ENCODE data around the gene PDGFD.

DNA sequence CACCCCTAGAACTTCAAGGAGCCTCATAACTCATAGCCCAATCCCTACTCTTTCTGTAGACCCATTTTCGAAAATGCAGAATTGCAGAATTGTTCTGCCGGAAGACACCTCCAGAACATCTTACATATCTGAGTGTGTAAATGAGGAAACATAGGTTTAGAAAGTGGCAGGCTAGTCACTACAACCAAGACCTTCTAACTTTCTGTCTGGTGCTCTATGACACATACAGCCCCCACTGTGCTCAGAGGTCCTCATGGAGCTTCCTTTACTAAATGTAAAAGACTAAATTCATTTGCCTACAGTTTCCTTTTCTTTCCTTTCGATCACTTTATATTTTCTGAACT, 259.7 kb downstream of the PDGFD start:
- TF ChIP-seq, protein P1, sequence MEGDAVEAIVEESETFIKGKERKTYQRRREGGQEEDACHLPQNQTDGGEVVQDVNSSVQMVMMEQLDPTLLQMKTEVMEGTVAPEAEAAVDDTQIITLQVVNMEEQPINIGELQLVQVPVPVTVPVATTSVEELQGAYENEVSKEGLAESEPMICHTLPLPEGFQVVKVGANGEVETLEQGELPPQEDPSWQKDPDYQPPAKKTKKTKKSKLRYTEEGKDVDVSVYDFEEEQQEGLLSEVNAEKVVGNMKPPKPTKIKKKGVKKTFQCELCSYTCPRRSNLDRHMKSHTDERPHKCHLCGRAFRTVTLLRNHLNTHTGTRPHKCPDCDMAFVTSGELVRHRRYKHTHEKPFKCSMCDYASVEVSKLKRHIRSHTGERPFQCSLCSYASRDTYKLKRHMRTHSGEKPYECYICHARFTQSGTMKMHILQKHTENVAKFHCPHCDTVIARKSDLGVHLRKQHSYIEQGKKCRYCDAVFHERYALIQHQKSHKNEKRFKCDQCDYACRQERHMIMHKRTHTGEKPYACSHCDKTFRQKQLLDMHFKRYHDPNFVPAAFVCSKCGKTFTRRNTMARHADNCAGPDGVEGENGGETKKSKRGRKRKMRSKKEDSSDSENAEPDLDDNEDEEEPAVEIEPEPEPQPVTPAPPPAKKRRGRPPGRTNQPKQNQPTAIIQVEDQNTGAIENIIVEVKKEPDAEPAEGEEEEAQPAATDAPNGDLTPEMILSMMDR (IDR thresholded peaks at IDR 0.05), result no peak
- TF ChIP-seq POLR2A (IDR thresholded peaks at IDR 0.05), result no peak

All from thyroid gland (tissue), 4 donors.